K562 (cell line): ENCODE results near the gene GET3. TPM values are rescaled to one million over a fixed set of nuclear protein-coding genes. Genes with fewer than 3 reads are reported as not detected.

ENCODE experiments used
- ARNT ChIP-seq, 2 experiments: fragments of 450-650 bp; IDR thresholded peaks; 2 replicates each; pipeline ENCODE4 v1.6.1; 2016; ENCODE audit warnings: mild to moderate bottlenecking in 1 of 2
- C11orf30 ChIP-seq: fragments of 450-650 bp; IDR thresholded peaks from 2 replicates; pipeline ENCODE4 v1.6.1; 2016; ENCODE audit warnings: low read depth, mild to moderate bottlenecking
- CHD2 ChIP-seq: IDR thresholded peaks from 2 replicates; pipeline ENCODE4 v1.6.1; 2011; ENCODE audit warnings: low read depth, low read length
- ELF4 ChIP-seq: fragments of 450-650 bp; formaldehyde crosslinking; IDR thresholded peaks from 2 replicates; pipeline ENCODE4 v1.4.0; 2022; ENCODE audit warnings: missing genetic modification characterization
- FOSL1 ChIP-seq: fragments of 200-800 bp; sonication (Bioruptor generic); conservative IDR thresholded peaks from 2 replicates; pipeline ENCODE4 v1.6.1; 2016; ENCODE audit warnings: missing genetic modification characterization, missing compliant biosample characterization
- FOXK2 ChIP-seq, 2 experiments: fragments of 450-650 bp; IDR thresholded peaks in 1 of 2; conservative IDR thresholded peaks in 1 of 2; 2 replicates each; pipeline ENCODE4 v1.6.1; 2016; ENCODE audit warnings: low read depth in 2 of 2, mild to moderate bottlenecking in 1 of 2
- IRF2 ChIP-seq: sonication (generic); formaldehyde crosslinking; IDR thresholded peaks from 2 replicates; pipeline ENCODE4 v1.8.1; 2022; ENCODE audit warnings: mild to moderate bottlenecking, missing genetic modification reagents
- MAZ ChIP-seq, 2 experiments: fragments of 450-650 bp in 1 of 2; sonication (generic) in 1 of 2; formaldehyde crosslinking; IDR thresholded peaks in 1 of 2; conservative IDR thresholded peaks in 1 of 2; 2 replicates each; pipeline versions ENCODE4 v1.4.0 to v1.5.0; 2020; ENCODE audit warnings: mild to moderate bottlenecking in 1 of 2, missing genetic modification reagents in 1 of 2
- NEUROD1 ChIP-seq: fragments of 150-350 bp; IDR thresholded peaks from 2 replicates; pipeline ENCODE4 v1.6.1; 2014; ENCODE audit warnings: borderline replicate concordance, low read length, low read depth; ENCODE audit not compliant: partially characterized antibody
- NFATC3 ChIP-seq: fragments of 450-650 bp; IDR thresholded peaks from 2 replicates; pipeline ENCODE4 v1.6.1; 2017; ENCODE audit warnings: mild to moderate bottlenecking
- NFIX ChIP-seq: fragments of 250-450 bp; sonication (Bioruptor Pico); IDR thresholded peaks from 2 replicates; pipeline ENCODE4 v1.4.0; 2020; ENCODE audit warnings: low read depth, mild to moderate bottlenecking, moderate library complexity
- PBX2 ChIP-seq, 2 experiments: IDR thresholded peaks in 1 of 2; conservative IDR thresholded peaks in 1 of 2; 2 replicates each; pipeline ENCODE4 v1.6.1; 2016; ENCODE audit warnings: low read depth in 2 of 2, mild to moderate bottlenecking in 1 of 2, missing compliant biosample characterization in 1 of 2, missing genetic modification characterization in 1 of 2, moderate library complexity in 1 of 2
- POU5F1 ChIP-seq: fragments of 150-350 bp; IDR thresholded peaks from 2 replicates; pipeline ENCODE4 v1.6.1; 2014; ENCODE audit warnings: borderline replicate concordance, low read length, low read depth, mild to moderate bottlenecking; ENCODE audit not compliant: partially characterized antibody
- RFX5 ChIP-seq: IDR thresholded peaks from 2 replicates; pipeline ENCODE4 v1.6.1; 2011; ENCODE audit warnings: low read depth, mild to moderate bottlenecking, improper control_type of control experiment, low read length
- RNF2 ChIP-seq: sonication (generic); IDR thresholded peaks from 2 replicates; pipeline ENCODE4 v1.6.1; 2016
- TSC22D4 ChIP-seq: fragments of 450-650 bp; IDR thresholded peaks from 2 replicates; pipeline ENCODE4 v1.6.1; 2016; ENCODE audit warnings: missing genetic modification characterization, missing biosample characterization, control low read depth
- USF1 ChIP-seq: sonication (generic); formaldehyde crosslinking; IDR thresholded peaks from 2 replicates; pipeline ENCODE4 v1.9.0; 2022; ENCODE audit warnings: mild to moderate bottlenecking, missing genetic modification reagents
- ZBTB49 ChIP-seq: sonication (generic); formaldehyde crosslinking; IDR thresholded peaks from 2 replicates; pipeline ENCODE4 v1.8.0; 2022; ENCODE audit warnings: missing genetic modification reagents, mild to moderate bottlenecking, borderline replicate concordance
- ZNF253 ChIP-seq: fragments of 250-450 bp; sonication (Bioruptor Pico); conservative IDR thresholded peaks from 2 replicates; pipeline ENCODE4 v1.6.1; 2021; ENCODE audit warnings: mild to moderate bottlenecking
- ZNF511 ChIP-seq: sonication (generic); formaldehyde crosslinking; IDR thresholded peaks from 2 replicates; pipeline ENCODE4 v1.8.0; 2022; ENCODE audit warnings: mild to moderate bottlenecking, missing genetic modification reagents
- polyA plus RNA-seq, 8 experiments: library from polyadenylated mRNA; depleted of rRNA in 4 of 8; stranded (reverse) in 5 of 8; unstranded in 3 of 8; fragments of >200 nt; fragmentation: Nextera tagmentation in 2 of 8; fragmentation: Illumina TruSeq in 1 of 8; extraction: Ambion mirVana in 2 of 8; extraction: Trizol in 1 of 8; gene quantifications; 2 replicates each; pipeline versions ENCODE4 v1.2.1 to v1.2.3, GENCODE V29; 2011 to 2014; ENCODE audit warnings: inconsistent platforms in 1 of 8, missing spikeins in 1 of 8
- total RNA-seq, 7 experiments: library from RNA; depleted of rRNA in 6 of 7; stranded (reverse); fragments of >200 nt in 6 of 7; fragmentation: Illumina TruSeq in 2 of 7; extraction: Trizol in 2 of 7; gene quantifications; 2 replicates each; pipeline versions ENCODE4 v1.2.1 to v1.2.3, GENCODE V29; 2011 to 2021; ENCODE audit warnings: low replicate concordance in 1 of 7

Gene GET3
- total and polyA plus RNA-seq, 9 of the 15 experiments (the other 6 are each of a cell fraction or from before 2014, with no cell fraction given) = 8.3 to 83.5 (median 51.8) TPM

GRCh38 chr19:12736995-12737834, at the start of gene GET3 (continued):
- TF ChIP-seq CHD2 = peak; percentile 85
- 0 out of 2 replicates have a peak, but pooled peaks have one; percentile 39 for TF ChIP-seq RFX5
- peak; percentile 52; the same call in 1 of the 2 replicates for TF ChIP-seq PBX2 (CRISPR knock-in tag; IDR thresholded peaks at IDR 0.05; ENCODE audit: low read depth)
- peak; percentile 96 for TF ChIP-seq PBX2 (tag; conservative IDR thresholded peaks at IDR 0.05; ENCODE audit: low read depth)
- no peak for TF ChIP-seq IRF2 (CRISPR knock-in tag)
- peak; percentile 49; the same call in 1 of the 2 replicates for TF ChIP-seq ZNF511
- TF ChIP-seq ARNT (IDR thresholded peaks at IDR 0.05) = peak; percentile 44 to 68; a peak in 2 of 4 replicates
- no peak for TF ChIP-seq ZBTB49 (CRISPR knock-in tag)
- TF ChIP-seq NFATC3 = 0 out of 2 replicates have a peak, but pooled peaks have one; percentile 53
- peak; percentile 33 for TF ChIP-seq POU5F1
- TF ChIP-seq ZNF253 (CRISPR knock-in tag) = 0 out of 2 replicates have a peak, but pooled peaks have one; percentile 36
- TF ChIP-seq MAZ (CRISPR knock-in tag; conservative IDR thresholded peaks at IDR 0.05 in 1 of 2, IDR thresholded peaks at IDR 0.05 in 1 of 2) = peak; percentile 57 to 67; a peak in 3 of 4 replicates
- TF ChIP-seq NEUROD1 = peak; percentile 71
- TF ChIP-seq RNF2 = 0 out of 2 replicates have a peak, but pooled peaks have one; percentile 45
- TF ChIP-seq ELF4 (CRISPR knock-in tag) = 0 out of 2 replicates have a peak, but pooled peaks have one; percentile 18
- TF ChIP-seq FOXK2 (conservative IDR thresholded peaks at IDR 0.05 in 1 of 2, IDR thresholded peaks at IDR 0.05 in 1 of 2; ENCODE audit: low read depth in 2 of 2) = peak; percentile 44 to 99; a peak in 3 of 4 replicates
- no peak for TF ChIP-seq TSC22D4
- TF ChIP-seq NFIX (CRISPR knock-in tag) = no peak
- peak; percentile 100 for TF ChIP-seq C11orf30
- peak; percentile 98 for TF ChIP-seq USF1 (CRISPR knock-in tag)
- TF ChIP-seq FOSL1 = 0 out of 2 replicates have a peak, but pooled peaks have one; percentile 23
